Coronary artery (tissue), 2 donors: Measurements from ENCODE around the gene CHADL.

Source experiments
- DNase-seq: peaks from one replicate; pipeline ENCODE4 v3.0.0-alpha.2; 2017; ENCODE audit warnings: low spot score
- H3K27ac ChIP-seq, 2 donors: fragments of 200-600 bp; sonication (generic); one replicate each; pipeline ENCODE4 v1.5.1; 2016 to 2019
- H3K4me3 ChIP-seq: fragments of 200-600 bp; sonication (generic); 2 replicates; pipeline ENCODE4 v1.5.1; 2016; ENCODE audit warnings: mild to moderate bottlenecking, moderate library complexity
- TF ChIP-seq, protein P1 (sequence below): fragments of 200-600 bp; sonication (generic); IDR thresholded peaks from one replicate; pipeline ENCODE4 v1.5.1; 2019; ENCODE audit warnings: antibody characterized with exemption

Gene CHADL

DNA sequence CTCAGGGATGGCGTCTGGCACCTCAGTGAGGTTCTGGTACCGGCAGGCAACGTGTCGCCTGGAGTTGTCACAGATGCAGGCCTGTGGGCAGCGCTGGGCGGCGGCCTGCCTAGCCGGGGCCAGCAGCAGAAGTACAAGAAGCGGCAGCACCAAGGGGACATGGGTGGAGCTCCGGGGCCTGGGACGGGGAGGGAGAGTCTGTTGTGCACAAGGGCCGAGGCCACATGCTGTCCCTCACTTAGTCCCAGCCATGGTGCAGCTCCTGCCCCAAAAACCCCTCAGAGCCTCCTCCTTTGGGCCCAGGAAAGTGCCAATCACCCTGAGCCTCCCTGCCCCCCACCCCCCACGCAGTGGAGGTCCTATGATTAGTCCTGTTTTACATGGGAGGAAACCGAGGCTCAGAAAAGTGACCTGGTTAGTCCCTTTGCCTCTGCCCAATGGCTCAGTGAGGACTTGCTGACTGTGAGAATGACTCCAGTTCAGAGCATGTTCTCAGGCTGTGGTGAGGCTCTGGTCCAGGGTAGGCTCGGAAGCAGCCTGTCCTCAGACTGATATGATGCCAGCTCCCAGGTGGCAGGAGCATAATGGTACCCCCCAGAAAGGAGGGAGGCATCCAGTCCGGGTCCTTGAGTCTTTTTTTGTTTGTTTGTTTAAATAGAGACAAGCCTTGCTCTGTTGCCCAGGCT, 1.1 kb downstream of the CHADL start:
- no peak overlapping the region for H3K4me3 ChIP-seq
- TF ChIP-seq, protein P1, sequence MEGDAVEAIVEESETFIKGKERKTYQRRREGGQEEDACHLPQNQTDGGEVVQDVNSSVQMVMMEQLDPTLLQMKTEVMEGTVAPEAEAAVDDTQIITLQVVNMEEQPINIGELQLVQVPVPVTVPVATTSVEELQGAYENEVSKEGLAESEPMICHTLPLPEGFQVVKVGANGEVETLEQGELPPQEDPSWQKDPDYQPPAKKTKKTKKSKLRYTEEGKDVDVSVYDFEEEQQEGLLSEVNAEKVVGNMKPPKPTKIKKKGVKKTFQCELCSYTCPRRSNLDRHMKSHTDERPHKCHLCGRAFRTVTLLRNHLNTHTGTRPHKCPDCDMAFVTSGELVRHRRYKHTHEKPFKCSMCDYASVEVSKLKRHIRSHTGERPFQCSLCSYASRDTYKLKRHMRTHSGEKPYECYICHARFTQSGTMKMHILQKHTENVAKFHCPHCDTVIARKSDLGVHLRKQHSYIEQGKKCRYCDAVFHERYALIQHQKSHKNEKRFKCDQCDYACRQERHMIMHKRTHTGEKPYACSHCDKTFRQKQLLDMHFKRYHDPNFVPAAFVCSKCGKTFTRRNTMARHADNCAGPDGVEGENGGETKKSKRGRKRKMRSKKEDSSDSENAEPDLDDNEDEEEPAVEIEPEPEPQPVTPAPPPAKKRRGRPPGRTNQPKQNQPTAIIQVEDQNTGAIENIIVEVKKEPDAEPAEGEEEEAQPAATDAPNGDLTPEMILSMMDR: no peak
- no peak overlapping the region for H3K27ac ChIP-seq
- no peak for DNase-seq

- no peak overlapping the region for H3K27ac ChIP-seq
Observed at GRCh38 chr22:41238570-41239442, 1.9 kb downstream of the CHADL start.

GRCh38 chr22:41237707-41238569, 2.8 kb downstream of the CHADL start:
- H3K4me3 ChIP-seq: peak overlapping the region; percentile 77
- peak overlapping the region in 1 of 2 donors; percentile 17 for H3K27ac ChIP-seq
- no peak for DNase-seq
- TF ChIP-seq, protein P1: peak; percentile 11

More at GRCh38 chr22:41238570-41239442, 1.9 kb downstream of the CHADL start:
- DNase-seq: no peak
- TF ChIP-seq, protein P1: no peak
- no peak overlapping the region for H3K4me3 ChIP-seq

- peak overlapping the region; percentile 77 for H3K4me3 ChIP-seq
- DNase-seq: no peak
- TF ChIP-seq, protein P1: peak; percentile 19
- H3K27ac ChIP-seq: peak overlapping the region in 1 of 2 donors; percentile 17
Observed at GRCh38 chr22:41237036-41237706, 3.6 kb downstream of the CHADL start.

DNA sequence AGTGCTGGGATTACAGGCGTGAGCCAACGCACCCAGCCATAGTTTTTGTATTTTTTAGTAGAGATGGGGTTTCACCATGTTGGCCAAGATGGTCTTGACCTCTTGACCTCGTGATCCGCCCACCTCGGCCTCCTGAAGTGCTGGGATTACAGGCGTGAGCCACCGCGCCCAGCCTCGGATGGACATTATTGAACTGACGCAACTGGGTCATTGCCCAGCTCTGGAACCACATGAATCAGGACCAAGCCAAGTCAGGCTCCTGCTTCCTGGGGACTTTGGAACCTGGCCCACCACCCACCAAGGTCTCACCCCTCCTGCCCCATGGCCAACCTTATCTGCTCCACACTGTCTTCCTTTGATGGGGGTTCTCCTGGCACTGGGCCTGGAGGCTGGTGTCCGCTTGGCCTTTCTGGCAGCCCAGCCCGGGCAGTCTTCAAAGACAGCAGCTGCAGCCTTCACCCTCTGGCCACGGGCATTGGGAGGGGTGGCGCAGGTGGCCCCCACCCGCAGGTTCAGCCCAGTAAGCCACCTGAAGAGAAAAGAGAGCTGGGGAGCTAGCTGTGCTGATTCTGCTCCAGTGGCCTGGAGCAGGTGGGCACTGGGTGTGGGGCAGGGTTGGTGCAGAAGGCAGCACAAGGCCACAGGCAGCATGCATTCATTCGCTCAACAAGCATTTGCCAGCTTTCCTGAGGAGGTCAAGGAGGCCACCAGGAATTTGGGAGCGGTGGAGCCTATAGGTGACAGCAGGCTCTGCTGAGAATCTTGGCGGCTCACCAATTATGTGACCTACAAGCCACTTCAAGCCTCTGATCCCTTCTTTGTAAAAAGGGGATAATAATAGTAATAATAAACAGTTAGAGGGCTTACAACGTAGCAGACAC, 5.7 kb downstream of the CHADL start:
- TF ChIP-seq, protein P1: no peak
- no peak for DNase-seq
- no peak overlapping the region for H3K27ac ChIP-seq

More for the DNA sequence above, 5.7 kb downstream of the CHADL start:
- H3K4me3 ChIP-seq: no peak overlapping the region
